Measurements from ENCODE around the gene TMTC2. TPM values are rescaled to one million over a fixed set of nuclear protein-coding genes. Genes with fewer than 3 reads are reported as not detected.

The TMTC2 gene
- total and polyA plus RNA-seq, 2 experiments from 2014 or later: 1.5 to 12.0 TPM

GRCh38 chr12:83005534-83006197 is 319.0 kb downstream of the TMTC2 start:
- TF ChIP-seq EZH2phosphoT487 (IDR thresholded peaks at IDR 0.05; ENCODE audit: low read depth, severe bottlenecking, unreplicated experiment): no peak
- no peak overlapping the region for H2AFZ ChIP-seq
- no peaks in the 10 kb centered on the region for H3K27me3 ChIP-seq
- no peaks in the 10 kb centered on the region for H4K20me1 ChIP-seq (ENCODE audit: insufficient read depth, poor library complexity, severe bottlenecking)
- no peaks in the 10 kb centered on the region for H3K4me1 ChIP-seq (ENCODE audit: insufficient read depth)
- 98% methylated on average over 6 of the region's 6 CpGs for WGBS (ENCODE audit: low lambda C conversion rate, missing lambda C conversion rate)
- H3K27ac ChIP-seq: no peak overlapping the region
- H3K9me2 ChIP-seq (replicated peaks; ENCODE audit: insufficient read depth): no peaks in the 10 kb centered on the region
- H3K4me2 ChIP-seq: no peak overlapping the region
- no peaks in the 10 kb centered on the region for H3K79me2 ChIP-seq
- DNase-seq (ENCODE audit: low spot score): no peak
- H3K9me3 ChIP-seq (ENCODE audit: low read depth): peaks cover 12% of the 10 kb centered on the region
- H3K4me3 ChIP-seq: no peak overlapping the region
- no peaks in the 10 kb centered on the region for H3K36me3 ChIP-seq (replicated peaks; ENCODE audit: insufficient read depth, low read depth)

- H3K9me3 ChIP-seq (ENCODE audit: low read depth): peaks cover 12% of the 10 kb centered on the region
- H3K4me2 ChIP-seq: no peak overlapping the region
- H3K9me2 ChIP-seq (replicated peaks; ENCODE audit: insufficient read depth): no peaks in the 10 kb centered on the region
- no peak overlapping the region for H3K27ac ChIP-seq
- H3K4me3 ChIP-seq: no peak overlapping the region
- H3K36me3 ChIP-seq (replicated peaks; ENCODE audit: insufficient read depth, low read depth): no peaks in the 10 kb centered on the region
- TF ChIP-seq CTCF (IDR thresholded peaks at IDR 0.05; ENCODE audit: poor library complexity) (no peak), EZH2 (IDR thresholded peaks at IDR 0.05; ENCODE audit: borderline replicate concordance) (no peak), EZH2phosphoT487 (IDR thresholded peaks at IDR 0.05; ENCODE audit: low read depth, severe bottlenecking, unreplicated experiment) (no peak)
- no peaks in the 10 kb centered on the region for H3K79me2 ChIP-seq
- no peak overlapping the region for H2AFZ ChIP-seq
- no peaks in the 10 kb centered on the region for H3K27me3 ChIP-seq
- no peaks in the 10 kb centered on the region for H4K20me1 ChIP-seq (ENCODE audit: insufficient read depth, poor library complexity, severe bottlenecking)
- 83% methylated on average over 3 of the region's 3 CpGs for WGBS (ENCODE audit: low lambda C conversion rate, missing lambda C conversion rate)
- DNase-seq (ENCODE audit: low spot score): no peak
- no peaks in the 10 kb centered on the region for H3K4me1 ChIP-seq (ENCODE audit: insufficient read depth)
These were observed 322.0 kb downstream of the TMTC2 start for GRCh38 chr12:83008703-83009102.

- Histone ChIP-seq H3K4me1 (ENCODE audit: insufficient read depth) (no peaks in the 10 kb centered on the region), H3K79me2 (no peaks in the 10 kb centered on the region), H3K27ac (no peak overlapping the region), H3K4me3 (no peak overlapping the region), H2AFZ (no peak overlapping the region), H4K20me1 (ENCODE audit: insufficient read depth, poor library complexity, severe bottlenecking) (no peaks in the 10 kb centered on the region), H3K4me2 (no peak overlapping the region), H3K36me3 (replicated peaks; ENCODE audit: insufficient read depth, low read depth) (no peaks in the 10 kb centered on the region), H3K27me3 (no peaks in the 10 kb centered on the region), H3K9me3 (ENCODE audit: low read depth) (peaks cover 12% of the 10 kb centered on the region), H3K9me2 (replicated peaks; ENCODE audit: insufficient read depth) (no peaks in the 10 kb centered on the region)
- 75% methylated on average over 4 of the region's 4 CpGs for WGBS (ENCODE audit: low lambda C conversion rate, missing lambda C conversion rate)
- no peak for TF ChIP-seq EZH2 (IDR thresholded peaks at IDR 0.05; ENCODE audit: borderline replicate concordance)
- no peak for TF ChIP-seq CTCF (IDR thresholded peaks at IDR 0.05; ENCODE audit: poor library complexity)
- TF ChIP-seq EZH2phosphoT487 (IDR thresholded peaks at IDR 0.05; ENCODE audit: low read depth, severe bottlenecking, unreplicated experiment): no peak
- DNase-seq (ENCODE audit: low spot score): no peak
These were observed 323.6 kb downstream of the TMTC2 start for GRCh38 chr12:83010169-83010804.

All from hepatocyte (in vitro differentiated cells).